ENCODE results near the gene ATP1A4. TPM values are rescaled to one million over a fixed set of nuclear protein-coding genes. Genes with fewer than 3 reads are reported as not detected.

The ATP1A4 gene
- total and polyA plus RNA-seq, 10 of the 15 experiments (the other 5 are each of a cell fraction or from before 2014, with no cell fraction given): 0.31 to 1.0 (median 0.54) TPM

DNA sequence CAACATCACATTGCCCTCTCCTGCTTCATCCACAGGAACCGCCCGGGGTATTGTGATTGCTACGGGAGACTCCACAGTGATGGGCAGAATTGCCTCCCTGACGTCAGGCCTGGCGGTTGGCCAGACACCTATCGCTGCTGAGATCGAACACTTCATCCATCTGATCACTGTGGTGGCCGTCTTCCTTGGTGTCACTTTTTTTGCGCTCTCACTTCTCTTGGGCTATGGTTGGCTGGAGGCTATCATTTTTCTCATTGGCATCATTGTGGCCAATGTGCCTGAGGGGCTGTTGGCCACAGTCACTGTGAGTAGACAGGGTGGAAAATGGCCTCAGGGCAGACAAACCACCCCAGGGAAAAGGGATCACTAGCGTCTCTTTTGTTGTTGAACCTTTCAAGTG lies 12.7 kb downstream of the ATP1A4 start (continued):
- TF ChIP-seq, protein P1, sequence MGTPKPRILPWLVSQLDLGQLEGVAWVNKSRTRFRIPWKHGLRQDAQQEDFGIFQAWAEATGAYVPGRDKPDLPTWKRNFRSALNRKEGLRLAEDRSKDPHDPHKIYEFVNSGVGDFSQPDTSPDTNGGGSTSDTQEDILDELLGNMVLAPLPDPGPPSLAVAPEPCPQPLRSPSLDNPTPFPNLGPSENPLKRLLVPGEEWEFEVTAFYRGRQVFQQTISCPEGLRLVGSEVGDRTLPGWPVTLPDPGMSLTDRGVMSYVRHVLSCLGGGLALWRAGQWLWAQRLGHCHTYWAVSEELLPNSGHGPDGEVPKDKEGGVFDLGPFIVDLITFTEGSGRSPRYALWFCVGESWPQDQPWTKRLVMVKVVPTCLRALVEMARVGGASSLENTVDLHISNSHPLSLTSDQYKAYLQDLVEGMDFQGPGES (IDR thresholded peaks at IDR 0.05): no peak

DNA sequence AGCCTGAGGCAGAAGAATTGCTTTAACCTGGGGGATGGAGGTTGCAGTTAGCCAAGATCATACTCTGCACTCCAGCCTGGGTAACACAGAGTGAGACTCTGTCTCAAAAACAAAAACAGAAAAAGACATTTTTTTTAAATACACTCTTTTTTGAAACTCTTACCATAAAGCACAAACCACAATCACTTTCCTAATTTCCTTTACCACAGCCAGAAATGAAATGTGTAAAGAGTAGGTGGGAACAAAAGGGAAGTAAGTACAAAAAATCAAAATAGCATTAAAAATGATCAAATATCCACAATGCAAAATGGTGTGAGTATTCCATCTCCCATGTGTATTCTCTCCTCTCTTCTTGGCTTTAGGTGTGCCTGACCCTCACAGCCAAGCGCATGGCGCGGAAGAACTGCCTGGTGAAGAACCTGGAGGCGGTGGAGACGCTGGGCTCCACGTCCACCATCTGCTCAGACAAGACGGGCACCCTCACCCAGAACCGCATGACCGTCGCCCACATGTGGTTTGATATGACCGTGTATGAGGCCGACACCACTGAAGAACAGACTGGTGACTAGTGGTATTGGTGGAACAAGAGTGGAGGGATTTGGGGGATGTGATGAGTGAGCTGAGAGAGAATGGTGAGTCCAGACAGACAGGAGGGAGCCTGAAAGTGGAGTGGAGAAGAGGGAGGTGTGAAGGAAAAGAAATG lies 14.9 kb downstream of the ATP1A4 start:
- Histone ChIP-seq H3K79me2 (ENCODE audit: control insufficient read depth, insufficient read depth, low read length) (no peaks in the 10 kb centered on the region), H3K9ac (ENCODE audit: control insufficient read depth, insufficient read depth, low read length) (no peak overlapping the region), H3K27me3 (replicated peaks in 1 of 2; ENCODE audit: control insufficient read depth in 2 of 2, insufficient read depth in 2 of 2, low read length in 1 of 2) (no peaks in the 10 kb centered on the region; a peak in 1 of 4 replicates), H2AFZ (ENCODE audit: control insufficient read depth, low read depth, low read length) (no peak overlapping the region), H3K27ac (ENCODE audit: control insufficient read depth, insufficient read depth) (no peak overlapping the region), H3K4me1 (ENCODE audit: control insufficient read depth, insufficient read depth, low read length) (peaks cover 33% of the 10 kb centered on the region), H3K36me3 (ENCODE audit: control insufficient read depth in 2 of 2, insufficient read depth in 2 of 2, low read length in 1 of 2) (no peaks in the 10 kb centered on the region), H3K4me2 (ENCODE audit: control insufficient read depth, insufficient read depth) (no peak overlapping the region), H3K4me3 (no peak overlapping the region), H3K9me3 (replicated peaks; ENCODE audit: control insufficient read depth, insufficient read depth, low read length) (no peaks in the 10 kb centered on the region), H4K20me1 (ENCODE audit: control insufficient read depth, insufficient read depth) (no peaks in the 10 kb centered on the region)
- ChIA-PET CTCF (interaction anchor here (1.1 to 3.5 kb wide), 3 partner anchors 36 to 159 kb away, joined by 3 to 25 read pairs (median 3); no protein-coding TSS in a partner anchor), SMC1A (ENCODE audit: uncharacterized antibody, unreplicated experiment) (interaction anchor here (1.0 to 1.5 kb wide), 3 partner anchors 25 to 210 kb away, joined by 3 to 4 read pairs (median 3); no protein-coding TSS in a partner anchor), POLR2A (no interaction called here), RAD21 (ENCODE audit: unreplicated experiment) (interaction anchor here (3.6 kb wide), 1 partner anchor 126 kb away, joined by 14 read pairs; no protein-coding TSS in a partner anchor)
- TF ChIP-seq MEF2A (IDR thresholded peaks at IDR 0.05; ENCODE audit: insufficient read depth, low read depth, low read length): no peak
- no peak for TF ChIP-seq JUND (IDR thresholded peaks at IDR 0.05; ENCODE audit: low read depth, low read length)
- TF ChIP-seq CREB1 (IDR thresholded peaks at IDR 0.05; ENCODE audit: low read depth): no peak
- TF ChIP-seq, protein P2, sequence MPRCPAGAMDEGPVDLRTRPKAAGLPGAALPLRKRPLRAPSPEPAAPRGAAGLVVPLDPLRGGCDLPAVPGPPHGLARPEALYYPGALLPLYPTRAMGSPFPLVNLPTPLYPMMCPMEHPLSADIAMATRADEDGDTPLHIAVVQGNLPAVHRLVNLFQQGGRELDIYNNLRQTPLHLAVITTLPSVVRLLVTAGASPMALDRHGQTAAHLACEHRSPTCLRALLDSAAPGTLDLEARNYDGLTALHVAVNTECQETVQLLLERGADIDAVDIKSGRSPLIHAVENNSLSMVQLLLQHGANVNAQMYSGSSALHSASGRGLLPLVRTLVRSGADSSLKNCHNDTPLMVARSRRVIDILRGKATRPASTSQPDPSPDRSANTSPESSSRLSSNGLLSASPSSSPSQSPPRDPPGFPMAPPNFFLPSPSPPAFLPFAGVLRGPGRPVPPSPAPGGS (IDR thresholded peaks at IDR 0.05; ENCODE audit: borderline replicate concordance, insufficient read depth, low read depth, low read length, poor library complexity, severe bottlenecking): no peak
- TF ChIP-seq, protein P3, sequence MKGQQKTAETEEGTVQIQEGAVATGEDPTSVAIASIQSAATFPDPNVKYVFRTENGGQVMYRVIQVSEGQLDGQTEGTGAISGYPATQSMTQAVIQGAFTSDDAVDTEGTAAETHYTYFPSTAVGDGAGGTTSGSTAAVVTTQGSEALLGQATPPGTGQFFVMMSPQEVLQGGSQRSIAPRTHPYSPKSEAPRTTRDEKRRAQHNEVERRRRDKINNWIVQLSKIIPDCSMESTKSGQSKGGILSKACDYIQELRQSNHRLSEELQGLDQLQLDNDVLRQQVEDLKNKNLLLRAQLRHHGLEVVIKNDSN (IDR thresholded peaks at IDR 0.05; ENCODE audit: borderline replicate concordance, extremely low read length, insufficient read depth, low read depth, low read length): no peak
- TF ChIP-seq RUNX3 (IDR thresholded peaks at IDR 0.05; ENCODE audit: low read length): peak; percentile 45; the same call in 1 of the 2 replicates
- no peak for DNase-seq (ENCODE audit: low read depth, low spot score)
- intact Hi-C loops (cut with micrococcal nuclease; ENCODE audit: unreplicated experiment): no loop called here
- no TSS peak for BruUV-seq (replicated peaks)
- no peak for FAIRE-seq
- no peak for ATAC-seq
- 68% methylated on average over 12 of the region's 12 CpGs for WGBS (ENCODE audit: insufficient coverage, insufficient replicate concordance, low lambda C conversion rate, missing lambda C conversion rate)
- in situ Hi-C loops (cut with MboI): no loop called here
